ENCODE data around the gene ZNF638.
"Not testable (repeated sequence)": the region's sequence is repeated elsewhere in the genome, so short reads cannot be mapped to it uniquely, and the experiment has no call there.

ZNF638 gene

DNA sequence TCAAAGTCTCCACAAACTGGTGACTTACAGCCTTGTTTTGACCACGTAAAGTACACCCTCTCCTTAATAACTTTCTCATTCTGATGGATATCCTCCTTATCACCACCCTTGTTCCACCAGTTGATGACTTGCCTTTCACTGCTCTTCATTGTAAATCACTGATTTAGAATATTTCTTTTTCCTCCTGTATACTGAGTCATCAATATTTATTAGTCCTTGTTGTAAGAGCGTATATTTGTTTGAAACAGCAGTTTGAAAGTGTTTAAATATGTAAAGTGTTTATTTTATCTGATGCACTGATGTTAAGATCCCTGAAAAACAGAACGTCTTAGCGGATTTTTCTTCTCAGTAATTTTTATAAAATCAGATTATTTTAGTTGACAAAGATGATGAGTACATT is 87.6 kb downstream of the ZNF638 start:
- no peaks in the 10 kb centered on the region for H3K27me3 ChIP-seq (ENCODE audit: control insufficient read depth in 1 of 2, insufficient read depth in 2 of 2, low read length in 2 of 2)
- H3K27ac ChIP-seq (ENCODE audit: low read depth, low read length) = no peak overlapping the region

DNA sequence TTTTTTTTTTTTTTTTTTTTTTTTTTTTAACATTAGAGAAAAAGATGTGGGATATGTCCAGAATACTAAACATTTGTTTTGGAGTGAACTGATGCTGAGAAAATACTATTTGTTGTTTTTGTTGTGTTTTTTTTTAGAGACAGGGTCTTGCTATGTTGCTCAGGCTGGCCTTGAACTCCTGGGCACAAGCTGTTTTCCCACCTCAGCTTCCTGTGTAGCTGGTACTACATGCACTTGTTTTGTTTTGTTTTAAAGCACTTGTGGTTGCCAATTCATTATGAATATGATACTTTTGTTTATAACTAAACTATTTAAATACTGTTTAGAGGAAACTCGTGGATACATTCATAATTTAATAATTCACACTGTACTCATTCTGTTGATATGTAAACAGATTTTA is 88.4 kb downstream of the ZNF638 start:
- Histone ChIP-seq H3K36me3 (ENCODE audit: control insufficient read depth in 1 of 2, insufficient read depth in 2 of 2, low read length in 2 of 2) (peaks cover 12 to 23% of the 10 kb centered on the region in 2 donors), H3K9ac (ENCODE audit: low read depth in 1 of 2, low read length in 2 of 2) (no peak overlapping the region), H3K27me3 (ENCODE audit: control insufficient read depth in 1 of 2, insufficient read depth in 2 of 2, low read length in 2 of 2) (no peaks in the 10 kb centered on the region), H3K4me1 (ENCODE audit: control insufficient read depth in 1 of 2, insufficient read depth in 2 of 2, low read length in 2 of 2) (peaks cover 0 to 5% of the 10 kb centered on the region in 2 donors), H3K27ac (ENCODE audit: low read depth, low read length) (no peak overlapping the region), H3K4me3 (ENCODE audit: low read depth in 1 of 2, low read length in 2 of 2) (no peak overlapping the region), H3K9me3 (ENCODE audit: control insufficient read depth in 1 of 2, low read length in 2 of 2) (no peaks in the 10 kb centered on the region)

More for the DNA sequence above, 87.6 kb downstream of the ZNF638 start:
- H3K4me1 ChIP-seq (ENCODE audit: control insufficient read depth in 1 of 2, insufficient read depth in 2 of 2, low read length in 2 of 2) = peaks cover 0 to 5% of the 10 kb centered on the region in 2 donors
- no peak overlapping the region for H3K9ac ChIP-seq (ENCODE audit: low read depth in 1 of 2, low read length in 2 of 2)
- no peaks in the 10 kb centered on the region for H3K9me3 ChIP-seq (ENCODE audit: control insufficient read depth in 1 of 2, low read length in 2 of 2)
- H3K36me3 ChIP-seq (ENCODE audit: control insufficient read depth in 1 of 2, insufficient read depth in 2 of 2, low read length in 2 of 2) = peaks cover 12 to 23% of the 10 kb centered on the region in 2 donors
- no peak overlapping the region for H3K4me3 ChIP-seq (ENCODE audit: low read depth in 1 of 2, low read length in 2 of 2)

DNA sequence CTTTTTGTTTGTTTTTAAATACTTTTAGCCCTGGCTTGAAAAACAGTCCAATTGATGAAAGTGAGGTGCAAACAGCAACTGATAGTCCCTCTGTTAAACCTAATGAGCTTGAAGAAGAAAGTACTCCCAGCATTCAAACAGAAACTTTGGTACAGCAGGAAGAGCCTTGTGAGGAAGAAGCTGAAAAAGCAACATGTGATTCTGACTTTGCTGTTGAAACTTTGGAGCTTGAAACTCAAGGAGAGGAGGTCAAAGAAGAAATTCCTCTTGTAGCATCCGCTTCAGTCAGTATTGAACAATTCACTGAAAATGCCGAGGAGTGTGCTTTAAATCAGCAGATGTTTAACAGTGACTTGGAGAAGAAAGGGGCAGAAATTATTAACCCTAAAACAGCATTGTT is 91.2 kb downstream of the ZNF638 start:
- H3K27me3 ChIP-seq (ENCODE audit: control insufficient read depth in 1 of 2, insufficient read depth in 2 of 2, low read length in 2 of 2) = no peaks in the 10 kb centered on the region
- H3K4me3 ChIP-seq (ENCODE audit: low read depth in 1 of 2, low read length in 2 of 2) = no peak overlapping the region
- peaks cover 25 to 41% of the 10 kb centered on the region in 2 donors for H3K36me3 ChIP-seq (ENCODE audit: control insufficient read depth in 1 of 2, insufficient read depth in 2 of 2, low read length in 2 of 2)
- H3K4me1 ChIP-seq (ENCODE audit: control insufficient read depth in 1 of 2, insufficient read depth in 2 of 2, low read length in 2 of 2) = peaks cover 0 to 1% of the 10 kb centered on the region in 2 donors
- H3K9ac ChIP-seq (ENCODE audit: low read depth in 1 of 2, low read length in 2 of 2) = no peak overlapping the region
- H3K27ac ChIP-seq (ENCODE audit: low read depth, low read length) = no peak overlapping the region
- H3K9me3 ChIP-seq (ENCODE audit: control insufficient read depth in 1 of 2, low read length in 2 of 2) = no peaks in the 10 kb centered on the region

DNA sequence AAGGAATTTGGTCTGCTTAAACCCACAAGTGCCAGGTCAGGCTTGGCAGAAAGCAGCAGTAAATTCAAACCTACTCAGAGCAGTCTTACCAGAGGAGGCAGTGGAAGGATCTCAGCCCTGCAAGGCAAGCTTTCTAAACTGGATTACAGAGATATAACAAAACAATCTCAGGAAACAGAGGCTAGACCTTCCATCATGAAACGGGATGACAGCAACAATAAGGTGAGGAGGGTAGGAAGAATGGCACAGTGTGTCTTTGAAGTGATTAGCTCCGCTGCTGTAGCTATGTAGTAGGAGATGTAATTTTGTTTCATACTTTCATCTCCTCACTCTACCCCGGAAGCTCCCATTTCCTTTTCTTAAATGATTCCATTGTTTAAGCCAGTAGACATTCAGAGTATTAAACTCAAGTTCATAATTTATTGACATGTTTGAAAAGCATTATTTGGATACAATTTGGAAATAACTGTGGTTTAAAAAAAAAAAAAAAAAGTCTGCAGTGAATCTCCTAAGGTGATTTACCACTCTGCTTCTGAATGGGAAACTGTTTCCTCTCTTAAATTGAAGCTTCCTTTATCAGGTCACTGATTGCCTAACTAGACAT is 92.3 kb downstream of the ZNF638 start:
- Histone ChIP-seq H3K27ac (ENCODE audit: low read depth, low read length) (no peak overlapping the region), H3K36me3 (ENCODE audit: control insufficient read depth in 1 of 2, insufficient read depth in 2 of 2, low read length in 2 of 2) (peaks cover 25 to 44% of the 10 kb centered on the region in 2 donors)

DNA sequence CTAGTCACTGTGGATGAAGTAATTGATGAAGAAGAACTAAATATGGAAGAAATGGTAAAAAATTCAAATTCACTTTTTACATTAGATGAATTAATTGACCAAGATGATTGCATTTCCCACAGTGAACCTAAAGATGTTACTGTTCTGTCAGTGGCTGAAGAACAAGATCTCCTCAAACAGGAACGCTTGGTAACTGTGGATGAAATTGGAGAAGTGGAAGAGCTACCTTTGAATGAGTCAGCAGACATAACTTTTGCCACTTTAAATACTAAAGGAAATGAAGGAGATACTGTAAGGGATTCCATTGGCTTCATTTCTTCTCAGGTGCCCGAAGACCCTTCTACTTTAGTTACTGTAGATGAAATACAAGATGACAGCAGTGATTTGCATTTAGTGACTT is 95.1 kb downstream of the ZNF638 start:
- Histone ChIP-seq H3K27me3 (ENCODE audit: control insufficient read depth in 1 of 2, insufficient read depth in 2 of 2, low read length in 2 of 2) (no peaks in the 10 kb centered on the region), H3K9me3 (ENCODE audit: control insufficient read depth in 1 of 2, low read length in 2 of 2) (no peaks in the 10 kb centered on the region), H3K9ac (ENCODE audit: low read depth in 1 of 2, low read length in 2 of 2) (no peak overlapping the region), H3K4me3 (ENCODE audit: low read depth in 1 of 2, low read length in 2 of 2) (no peak overlapping the region), H3K27ac (ENCODE audit: low read depth, low read length) (no peak overlapping the region), H3K4me1 (ENCODE audit: control insufficient read depth in 1 of 2, insufficient read depth in 2 of 2, low read length in 2 of 2) (peaks cover 0 to 3% of the 10 kb centered on the region in 2 donors), H3K36me3 (ENCODE audit: control insufficient read depth in 1 of 2, insufficient read depth in 2 of 2, low read length in 2 of 2) (peaks cover 33 to 49% of the 10 kb centered on the region in 2 donors)

More for the DNA sequence above, 92.3 kb downstream of the ZNF638 start:
- peaks cover 0 to 3% of the 10 kb centered on the region in 2 donors for H3K4me1 ChIP-seq (ENCODE audit: control insufficient read depth in 1 of 2, insufficient read depth in 2 of 2, low read length in 2 of 2)
- no peaks in the 10 kb centered on the region for H3K27me3 ChIP-seq (ENCODE audit: control insufficient read depth in 1 of 2, insufficient read depth in 2 of 2, low read length in 2 of 2)
- no peak overlapping the region for H3K9ac ChIP-seq (ENCODE audit: low read depth in 1 of 2, low read length in 2 of 2)
- no peaks in the 10 kb centered on the region for H3K9me3 ChIP-seq (ENCODE audit: control insufficient read depth in 1 of 2, low read length in 2 of 2)
- no peak overlapping the region for H3K4me3 ChIP-seq (ENCODE audit: low read depth in 1 of 2, low read length in 2 of 2)

DNA sequence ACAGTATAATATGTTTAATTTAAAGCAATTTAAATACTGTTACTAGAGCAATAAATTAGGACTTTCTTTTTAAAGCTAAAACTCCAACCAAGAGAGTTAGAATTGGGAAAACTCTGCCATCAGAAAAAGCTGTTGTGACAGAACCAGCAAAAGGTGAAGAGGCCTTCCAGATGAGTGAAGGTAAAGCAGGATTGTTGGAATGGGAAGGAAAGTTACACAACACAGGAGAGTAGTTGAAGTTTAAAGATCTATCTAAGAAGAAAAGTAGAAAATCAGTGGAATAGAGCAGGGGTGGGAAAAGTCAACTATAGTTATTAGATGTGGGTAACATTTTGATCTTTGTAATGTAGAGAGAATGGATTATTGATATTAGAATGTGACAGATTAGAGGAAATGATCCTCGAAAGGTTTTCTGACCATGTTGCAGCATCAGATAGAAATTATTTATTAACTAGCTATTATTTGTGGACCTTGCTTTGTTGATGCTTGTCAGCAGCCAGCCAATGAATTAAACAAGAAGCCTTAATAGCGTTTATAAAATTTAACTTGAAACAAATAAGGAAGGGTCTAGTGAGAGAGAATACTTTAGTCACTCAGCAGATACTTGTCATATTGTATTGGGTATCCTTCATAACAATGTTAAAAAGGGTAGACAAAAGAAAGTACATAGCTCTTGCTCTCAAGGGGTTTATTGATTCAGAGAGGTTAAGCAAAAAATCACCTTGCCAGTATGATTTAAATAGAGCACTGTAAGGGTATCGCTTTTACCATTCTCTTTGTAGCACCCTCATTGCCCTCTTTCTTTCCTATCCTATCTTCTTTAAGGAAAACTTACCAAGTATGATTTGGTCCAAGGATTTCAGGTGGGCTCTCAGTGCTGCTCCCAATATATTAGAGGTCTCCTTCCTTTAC is 97.1 kb downstream of the ZNF638 start:
- Histone ChIP-seq H3K36me3 (ENCODE audit: control insufficient read depth in 1 of 2, insufficient read depth in 2 of 2, low read length in 2 of 2) (peaks cover 30 to 53% of the 10 kb centered on the region in 2 donors), H3K4me3 (ENCODE audit: low read depth in 1 of 2, low read length in 2 of 2) (no peak overlapping the region), H3K9me3 (ENCODE audit: control insufficient read depth in 1 of 2, low read length in 2 of 2) (no peaks in the 10 kb centered on the region)

DNA sequence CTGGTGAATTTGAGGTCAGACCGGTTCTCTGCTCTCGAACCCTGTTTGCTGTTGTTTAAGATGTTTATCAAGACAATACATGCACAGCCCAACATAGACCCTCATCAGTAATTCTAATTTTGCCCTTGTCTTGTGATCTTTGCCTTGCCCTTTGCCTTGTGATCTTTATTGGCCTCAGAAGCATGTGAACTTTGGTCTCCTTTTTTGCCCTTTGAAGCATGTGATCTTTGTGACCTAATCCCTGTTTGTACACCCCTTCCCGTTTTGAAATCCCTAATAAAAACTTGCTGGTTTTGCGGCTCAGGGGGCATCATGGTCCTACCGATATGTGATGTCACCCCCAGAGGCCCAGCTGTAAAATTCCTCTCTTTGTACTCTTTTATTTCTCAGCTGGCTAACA is 113.6 kb downstream of the ZNF638 start:
- H3K9ac ChIP-seq (ENCODE audit: low read depth in 1 of 2, low read length in 2 of 2); H3K27me3 ChIP-seq (ENCODE audit: control insufficient read depth in 1 of 2, insufficient read depth in 2 of 2, low read length in 2 of 2); H3K36me3 ChIP-seq (ENCODE audit: control insufficient read depth in 1 of 2, insufficient read depth in 2 of 2, low read length in 2 of 2); H3K9me3 ChIP-seq (ENCODE audit: control insufficient read depth in 1 of 2, low read length in 2 of 2); H3K4me1 ChIP-seq (ENCODE audit: control insufficient read depth in 1 of 2, insufficient read depth in 2 of 2, low read length in 2 of 2); H3K4me3 ChIP-seq (ENCODE audit: low read depth in 1 of 2, low read length in 2 of 2); H3K27ac ChIP-seq (ENCODE audit: low read depth, low read length): not testable (repeated sequence)

More for the DNA sequence above, 97.1 kb downstream of the ZNF638 start:
- Histone ChIP-seq H3K27me3 (ENCODE audit: control insufficient read depth in 1 of 2, insufficient read depth in 2 of 2, low read length in 2 of 2) (no peaks in the 10 kb centered on the region), H3K9ac (ENCODE audit: low read depth in 1 of 2, low read length in 2 of 2) (no peak overlapping the region), H3K27ac (ENCODE audit: low read depth, low read length) (no peak overlapping the region), H3K4me1 (ENCODE audit: control insufficient read depth in 1 of 2, insufficient read depth in 2 of 2, low read length in 2 of 2) (peaks cover 0 to 3% of the 10 kb centered on the region in 2 donors)

DNA sequence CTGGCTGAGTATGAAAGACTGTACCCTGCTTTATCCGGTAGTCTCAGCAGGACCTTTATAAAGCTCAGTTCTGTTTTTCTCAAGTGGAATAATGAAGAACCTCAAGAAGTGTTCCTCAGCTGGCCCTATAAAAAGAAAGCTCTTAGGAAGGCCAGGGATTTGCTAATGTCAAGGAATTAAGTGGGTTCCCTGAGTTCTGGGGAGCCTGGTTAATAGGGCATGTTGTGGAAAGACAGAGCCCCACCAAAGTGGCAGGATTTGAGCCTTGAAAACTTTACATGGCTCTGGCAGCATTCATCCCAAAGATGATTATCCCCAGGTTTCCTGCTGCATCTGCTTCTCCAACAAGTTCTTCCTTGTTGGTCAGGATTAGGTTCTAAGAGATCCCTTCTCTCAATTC is 114.9 kb downstream of the ZNF638 start:
- H3K27ac ChIP-seq (ENCODE audit: low read depth, low read length) = no peak overlapping the region

DNA sequence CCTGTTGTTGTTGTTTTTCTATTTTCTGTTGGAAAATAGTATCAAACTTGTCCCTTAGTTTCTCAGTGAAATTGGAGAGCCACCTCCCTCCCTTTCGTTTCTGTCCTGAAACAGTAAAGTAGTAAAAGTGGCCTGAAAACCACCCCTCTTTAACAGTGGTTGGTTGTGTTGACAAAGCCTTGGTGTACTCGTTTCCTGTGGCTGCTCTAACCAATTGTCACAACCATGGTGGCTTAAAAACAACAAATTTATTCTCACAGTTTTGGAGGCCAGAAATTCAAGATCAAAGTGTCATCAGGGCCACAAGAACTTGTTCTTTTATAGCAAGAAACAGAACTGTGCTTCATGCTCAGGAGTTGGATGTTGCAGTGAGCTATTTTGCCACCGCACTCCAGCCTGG is 117.8 kb downstream of the ZNF638 start:
- no peak overlapping the region for H3K9ac ChIP-seq (ENCODE audit: low read depth in 1 of 2, low read length in 2 of 2)
- H3K27me3 ChIP-seq (ENCODE audit: control insufficient read depth in 1 of 2, insufficient read depth in 2 of 2, low read length in 2 of 2) = peaks cover 10 to 15% of the 10 kb centered on the region in 2 donors
- no peaks in the 10 kb centered on the region for H3K36me3 ChIP-seq (ENCODE audit: control insufficient read depth in 1 of 2, insufficient read depth in 2 of 2, low read length in 2 of 2)
- H3K27ac ChIP-seq (ENCODE audit: low read depth, low read length) = no peak overlapping the region
- peaks cover 7 to 8% of the 10 kb centered on the region in 2 donors for H3K4me1 ChIP-seq (ENCODE audit: control insufficient read depth in 1 of 2, insufficient read depth in 2 of 2, low read length in 2 of 2)
- H3K9me3 ChIP-seq (ENCODE audit: control insufficient read depth in 1 of 2, low read length in 2 of 2) = no peaks in the 10 kb centered on the region
- H3K4me3 ChIP-seq (ENCODE audit: low read depth in 1 of 2, low read length in 2 of 2) = no peak overlapping the region

More for the DNA sequence above, 114.9 kb downstream of the ZNF638 start:
- Histone ChIP-seq H3K36me3 (ENCODE audit: control insufficient read depth in 1 of 2, insufficient read depth in 2 of 2, low read length in 2 of 2) (no peaks in the 10 kb centered on the region), H3K9me3 (ENCODE audit: control insufficient read depth in 1 of 2, low read length in 2 of 2) (no peaks in the 10 kb centered on the region), H3K9ac (ENCODE audit: low read depth in 1 of 2, low read length in 2 of 2) (no peak overlapping the region), H3K27me3 (ENCODE audit: control insufficient read depth in 1 of 2, insufficient read depth in 2 of 2, low read length in 2 of 2) (no peaks in the 10 kb centered on the region), H3K4me1 (ENCODE audit: control insufficient read depth in 1 of 2, insufficient read depth in 2 of 2, low read length in 2 of 2) (no peaks in the 10 kb centered on the region), H3K4me3 (ENCODE audit: low read depth in 1 of 2, low read length in 2 of 2) (no peak overlapping the region)

DNA sequence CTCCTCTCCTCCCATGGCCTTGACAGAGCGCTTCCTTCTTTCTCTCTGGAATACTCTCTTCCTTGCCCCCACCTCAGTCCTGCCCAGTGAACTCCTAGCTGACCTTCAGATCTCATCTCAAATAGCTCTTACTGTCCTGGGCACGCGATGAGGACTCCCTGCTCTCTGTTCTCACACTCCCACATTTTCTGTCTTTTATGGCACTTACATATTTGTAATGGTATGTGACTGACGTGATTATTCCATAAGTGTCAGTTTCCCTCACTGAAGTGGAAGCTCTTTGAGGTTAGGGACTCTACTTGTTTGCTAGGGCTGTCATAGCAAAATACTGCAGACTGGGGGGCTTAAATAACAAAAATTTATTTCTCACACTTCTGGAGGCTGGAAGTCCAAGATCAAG is 120.1 kb downstream of the ZNF638 start:
- H3K4me1 ChIP-seq (ENCODE audit: control insufficient read depth in 1 of 2, insufficient read depth in 2 of 2, low read length in 2 of 2) = peaks cover 9 to 14% of the 10 kb centered on the region in 2 donors
- H3K9ac ChIP-seq (ENCODE audit: low read depth in 1 of 2, low read length in 2 of 2) = no peak overlapping the region
- H3K9me3 ChIP-seq (ENCODE audit: control insufficient read depth in 1 of 2, low read length in 2 of 2) = no peaks in the 10 kb centered on the region
- peaks cover 22 to 25% of the 10 kb centered on the region in 2 donors for H3K27me3 ChIP-seq (ENCODE audit: control insufficient read depth in 1 of 2, insufficient read depth in 2 of 2, low read length in 2 of 2)
- no peaks in the 10 kb centered on the region for H3K36me3 ChIP-seq (ENCODE audit: control insufficient read depth in 1 of 2, insufficient read depth in 2 of 2, low read length in 2 of 2)
- H3K27ac ChIP-seq (ENCODE audit: low read depth, low read length) = no peak overlapping the region
- H3K4me3 ChIP-seq (ENCODE audit: low read depth in 1 of 2, low read length in 2 of 2) = no peak overlapping the region
